IPS-15b (cell line): Measurements from ENCODE around the gene AFAP1L2.

Experiments
- H3K27me3 ChIP-seq: one replicate; pipeline ENCODE4 v1.6.1; 2013; ENCODE audit warnings: low read length; ENCODE audit not compliant: control insufficient read depth, insufficient read depth
- H3K36me3 ChIP-seq: one replicate; pipeline ENCODE4 v1.6.1; 2013; ENCODE audit warnings: low read length; ENCODE audit not compliant: control insufficient read depth, insufficient read depth
- H3K4me1 ChIP-seq: one replicate; pipeline ENCODE4 v1.6.1; 2013; ENCODE audit warnings: mild to moderate bottlenecking, low read length; ENCODE audit not compliant: control insufficient read depth, insufficient read depth
- H3K4me3 ChIP-seq: one replicate; pipeline ENCODE4 v1.5.1; 2013; ENCODE audit warnings: low read depth, low read length
- H3K9ac ChIP-seq: one replicate; pipeline ENCODE4 v1.6.1; 2013; ENCODE audit warnings: low read depth, mild to moderate bottlenecking, low read length
- H3K9me3 ChIP-seq: one replicate; pipeline ENCODE4 v1.6.1; 2013; ENCODE audit warnings: mild to moderate bottlenecking, low read length; ENCODE audit not compliant: control insufficient read depth, insufficient read depth

AFAP1L2 gene

DNA sequence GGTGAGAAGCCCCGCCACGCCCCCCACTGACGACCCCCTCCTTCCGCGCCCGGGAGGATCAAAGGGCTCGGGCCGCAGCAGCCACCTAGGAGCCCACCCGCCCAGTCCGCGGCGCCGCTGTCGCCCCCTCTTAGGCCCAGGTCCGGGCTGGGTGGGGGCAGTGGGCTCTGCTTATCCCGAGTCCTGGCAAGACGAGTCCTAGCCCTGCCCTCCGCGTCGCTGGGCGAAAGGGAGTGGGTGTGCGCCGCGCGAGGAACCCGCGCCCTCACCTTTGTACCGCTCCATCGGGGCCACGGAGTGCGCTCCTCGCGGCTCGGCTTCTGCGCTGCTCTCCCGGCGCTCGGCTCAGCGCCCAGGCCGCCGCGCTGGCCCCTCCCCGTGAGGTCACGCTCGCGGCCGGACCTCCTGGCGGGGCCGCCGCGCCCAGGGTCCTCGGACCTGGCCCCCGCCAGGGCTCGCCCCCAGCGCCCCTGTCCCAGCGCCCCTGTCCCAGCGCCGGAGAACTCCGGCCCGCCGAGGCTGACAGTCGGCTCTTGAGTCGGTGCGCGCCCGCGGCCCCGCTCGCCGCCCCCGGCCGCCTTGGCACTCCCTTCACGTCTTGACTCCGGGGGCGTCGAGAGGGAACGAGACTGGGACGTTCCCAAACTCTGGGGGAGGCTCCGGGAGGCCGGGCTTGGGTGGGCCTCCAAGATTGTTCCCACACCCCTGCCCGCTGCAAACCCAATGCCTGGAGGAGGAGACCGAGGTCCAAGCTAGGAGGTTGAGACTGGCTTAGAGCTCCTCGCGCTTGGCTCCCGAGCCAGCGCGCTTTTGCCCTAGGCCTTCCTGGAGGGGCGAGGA lies at the start of gene AFAP1L2:
TSS of gene AFAP1L2 (minus strand) at position 332 of the 840 bp plus-strand sequence. CDS start at position 285, 47 bp downstream.
- H3K4me1 ChIP-seq: peaks cover 14% of the 10 kb centered on the region
- H3K9me3 ChIP-seq: no peaks in the 10 kb centered on the region
- H3K36me3 ChIP-seq: no peaks in the 10 kb centered on the region
- H3K4me3 ChIP-seq: peak within 1 kb of the TSS; percentile 71
- H3K27me3 ChIP-seq: peaks cover 41% of the 10 kb centered on the region
- peak within 1 kb of the TSS; percentile 54 for H3K9ac ChIP-seq

GRCh38 chr10:114453576-114453975 lies 49.3 kb upstream of the AFAP1L2 start:
- Histone ChIP-seq H3K9ac (no peak overlapping the region), H3K36me3 (no peaks in the 10 kb centered on the region), H3K27me3 (no peaks in the 10 kb centered on the region), H3K4me1 (peaks cover 4% of the 10 kb centered on the region), H3K4me3 (no peak overlapping the region), H3K9me3 (no peaks in the 10 kb centered on the region)

DNA sequence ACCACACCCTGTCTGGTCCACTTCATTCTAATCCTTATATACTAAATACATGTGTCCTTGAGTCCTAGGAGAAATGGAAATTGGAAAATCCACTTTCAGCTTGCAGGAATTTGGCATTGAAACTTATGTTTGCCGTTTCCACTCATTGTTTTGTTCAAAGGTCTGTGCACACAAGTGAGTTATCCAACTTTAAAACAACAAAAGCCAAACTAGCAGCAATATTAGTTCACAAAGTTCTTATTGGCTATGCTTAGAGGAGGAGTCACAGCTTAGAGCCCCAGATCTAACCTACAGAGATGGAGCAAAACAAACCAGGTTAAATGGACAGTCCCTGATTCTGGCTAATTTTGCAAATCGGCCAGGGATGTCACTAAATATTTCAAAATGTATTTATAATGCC lies 44.6 kb upstream of the AFAP1L2 start:
- peaks cover 4% of the 10 kb centered on the region for H3K4me1 ChIP-seq
- H3K9ac ChIP-seq: no peak overlapping the region
- no peak overlapping the region for H3K4me3 ChIP-seq
- H3K9me3 ChIP-seq: no peaks in the 10 kb centered on the region
- no peaks in the 10 kb centered on the region for H3K36me3 ChIP-seq
- H3K27me3 ChIP-seq: no peaks in the 10 kb centered on the region

DNA sequence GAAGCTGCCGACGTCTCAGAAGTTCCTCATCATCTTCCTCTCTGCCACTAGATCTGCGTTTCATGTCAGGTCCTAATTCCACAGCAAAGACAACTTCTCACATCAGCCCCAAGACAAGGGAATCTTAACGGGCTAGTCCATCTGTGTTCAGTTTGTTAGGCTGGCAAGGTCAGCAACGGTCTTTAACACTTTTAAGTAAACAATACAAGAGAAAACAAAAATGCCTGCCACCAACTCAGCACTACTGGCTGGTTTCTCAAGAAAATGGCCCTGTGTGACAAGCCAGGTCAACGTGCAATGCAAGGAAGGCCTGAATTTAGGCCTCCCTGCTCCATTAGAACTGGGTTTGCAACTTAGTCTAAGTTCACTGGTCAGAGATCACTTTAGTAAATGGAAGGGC lies 41.0 kb upstream of the AFAP1L2 start:
- Histone ChIP-seq H3K4me1 (peaks cover 2% of the 10 kb centered on the region), H3K9me3 (no peaks in the 10 kb centered on the region), H3K36me3 (no peaks in the 10 kb centered on the region), H3K27me3 (no peaks in the 10 kb centered on the region), H3K4me3 (no peak overlapping the region), H3K9ac (no peak overlapping the region)

DNA sequence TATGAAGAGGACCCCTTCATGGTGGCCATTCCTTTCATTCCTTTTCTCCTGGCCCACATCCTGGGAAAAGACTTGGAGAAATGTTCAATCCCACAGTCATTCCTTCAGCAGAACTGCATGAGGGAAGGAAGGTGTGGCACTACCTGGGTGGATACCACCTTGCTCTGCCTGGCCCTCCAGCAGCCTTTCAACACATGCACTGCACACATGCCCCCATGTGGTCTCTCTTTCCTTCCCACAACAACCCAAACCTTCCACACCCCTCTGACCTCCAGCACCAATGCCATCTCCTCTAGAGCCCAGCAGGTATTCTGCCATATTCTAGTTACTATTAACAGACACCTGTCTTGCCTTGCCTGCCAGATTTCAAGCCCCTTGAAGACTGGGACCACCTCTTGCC lies 40.5 kb upstream of the AFAP1L2 start:
- Histone ChIP-seq H3K9me3 (no peaks in the 10 kb centered on the region), H3K36me3 (no peaks in the 10 kb centered on the region), H3K4me1 (peaks cover 2% of the 10 kb centered on the region), H3K4me3 (no peak overlapping the region), H3K27me3 (no peaks in the 10 kb centered on the region), H3K9ac (no peak overlapping the region)

GRCh38 chr10:114442091-114442630 lies 37.9 kb upstream of the AFAP1L2 start:
- Histone ChIP-seq H3K27me3 (no peaks in the 10 kb centered on the region), H3K9me3 (no peaks in the 10 kb centered on the region), H3K36me3 (peaks cover 4% of the 10 kb centered on the region), H3K4me1 (peaks cover 2% of the 10 kb centered on the region), H3K4me3 (no peak overlapping the region), H3K9ac (no peak overlapping the region)

- Histone ChIP-seq H3K27me3 (no peaks in the 10 kb centered on the region), H3K4me3 (no peak overlapping the region), H3K36me3 (peaks cover 4% of the 10 kb centered on the region)
Measured at GRCh38 chr10:114441107-114441506, 36.8 kb upstream of the AFAP1L2 start.

DNA sequence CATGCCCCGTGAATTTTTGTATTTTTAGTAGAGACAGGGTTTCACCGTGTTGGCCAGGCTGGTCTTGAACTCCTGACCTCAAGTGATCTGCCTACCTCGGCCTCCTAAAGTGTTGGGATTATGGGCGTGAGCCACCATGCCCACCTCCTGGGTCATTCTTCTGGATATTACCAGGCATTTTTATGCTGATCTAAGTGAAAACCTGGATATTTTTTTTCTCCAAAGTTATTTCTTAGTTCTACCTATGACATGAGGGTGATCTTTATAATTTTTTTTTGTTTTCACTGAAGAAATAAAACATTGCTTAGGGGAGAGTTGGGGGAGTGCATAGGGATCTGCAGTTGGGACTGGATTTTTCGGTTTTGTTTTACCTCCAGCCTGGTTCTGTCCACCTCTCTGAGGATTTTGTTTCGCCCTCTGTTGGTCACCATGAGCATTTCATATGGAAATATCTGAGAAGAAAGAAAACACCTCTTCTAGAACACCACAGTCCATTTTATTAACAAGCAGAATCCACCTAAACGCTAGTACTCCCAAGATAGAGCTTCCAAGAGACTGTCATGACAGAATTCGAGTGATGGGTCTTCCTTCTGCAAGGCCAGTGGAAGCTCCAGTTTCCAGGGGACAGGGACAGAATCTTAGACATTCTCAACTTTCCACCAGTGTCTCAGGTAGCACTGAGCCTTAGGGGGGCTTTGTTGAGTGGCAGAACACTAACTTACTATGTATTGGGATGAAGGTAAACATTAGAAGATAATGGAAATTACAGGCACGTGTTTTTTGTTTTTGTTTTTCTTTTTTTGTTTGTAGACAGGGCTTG lies 33.4 kb upstream of the AFAP1L2 start:
- Histone ChIP-seq H3K4me1 (peaks cover 2% of the 10 kb centered on the region), H3K9ac (no peak overlapping the region), H3K9me3 (no peaks in the 10 kb centered on the region), H3K27me3 (no peaks in the 10 kb centered on the region), H3K36me3 (peaks cover 4% of the 10 kb centered on the region), H3K4me3 (no peak overlapping the region)

More at GRCh38 chr10:114441107-114441506, 36.8 kb upstream of the AFAP1L2 start:
- Histone ChIP-seq H3K4me1 (peaks cover 2% of the 10 kb centered on the region), H3K9ac (no peak overlapping the region), H3K9me3 (no peaks in the 10 kb centered on the region)

DNA sequence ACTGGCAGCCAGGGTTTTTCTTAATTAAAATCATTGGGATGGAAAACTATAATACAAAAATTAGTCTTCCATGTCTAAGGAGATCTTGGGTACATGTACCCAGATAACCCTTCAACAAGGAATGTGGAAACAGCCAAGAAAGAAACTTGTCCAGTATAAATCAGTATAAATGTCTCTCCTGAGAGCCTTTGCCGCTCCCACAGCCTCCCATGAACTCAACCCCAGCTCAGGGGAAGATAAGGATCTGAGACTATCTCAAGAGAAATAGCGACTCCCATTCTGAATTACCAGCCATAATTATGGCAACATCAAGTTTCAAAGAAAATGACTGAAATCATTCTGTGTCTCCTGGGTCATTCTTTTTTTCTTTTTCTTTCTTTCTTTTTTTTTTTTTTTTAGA lies 32.6 kb upstream of the AFAP1L2 start:
- Histone ChIP-seq H3K36me3 (peaks cover 4% of the 10 kb centered on the region), H3K27me3 (no peaks in the 10 kb centered on the region), H3K9me3 (no peaks in the 10 kb centered on the region), H3K9ac (no peak overlapping the region), H3K4me1 (peaks cover 2% of the 10 kb centered on the region), H3K4me3 (no peak overlapping the region)

DNA sequence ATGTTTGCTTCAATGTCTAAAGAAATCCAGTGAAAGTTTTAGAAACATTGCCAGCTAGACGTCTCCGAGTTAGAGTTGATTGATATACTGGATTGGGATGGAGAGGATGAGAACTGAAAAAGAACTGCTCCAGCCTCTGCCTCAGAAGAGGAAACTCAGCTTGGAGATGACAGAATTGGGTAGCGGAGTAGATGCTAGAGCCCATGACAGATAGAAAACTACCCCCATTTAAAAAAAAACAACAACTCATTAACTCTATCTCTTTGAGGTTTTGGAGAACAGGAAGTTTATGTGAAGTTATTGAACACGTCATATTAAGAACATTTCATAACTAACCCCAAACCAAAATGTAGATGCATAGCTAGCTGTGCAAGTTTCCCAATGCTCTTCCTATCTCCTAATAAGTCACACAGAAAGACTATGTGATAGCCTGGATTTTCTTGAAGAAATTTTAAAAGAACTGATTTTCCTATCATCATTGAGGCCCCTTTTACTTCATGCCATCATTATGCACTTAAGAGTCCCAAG lies 28.3 kb upstream of the AFAP1L2 start:
- Histone ChIP-seq H3K9ac (no peak overlapping the region), H3K36me3 (no peaks in the 10 kb centered on the region), H3K9me3 (no peaks in the 10 kb centered on the region), H3K27me3 (no peaks in the 10 kb centered on the region), H3K4me3 (no peak overlapping the region), H3K4me1 (no peaks in the 10 kb centered on the region)

- Histone ChIP-seq H3K9me3 (no peaks in the 10 kb centered on the region), H3K4me1 (no peaks in the 10 kb centered on the region), H3K27me3 (no peaks in the 10 kb centered on the region), H3K4me3 (no peak overlapping the region), H3K36me3 (no peaks in the 10 kb centered on the region), H3K9ac (no peak overlapping the region)
Measured at GRCh38 chr10:114431414-114432135, 27.3 kb upstream of the AFAP1L2 start.
